ENCODE data around the gene RBFOX1. TPM values are rescaled to one million over a fixed set of nuclear protein-coding genes. Genes with fewer than 3 reads are reported as not detected.

RBFOX1 gene
- total RNA-seq, 1 experiment from 2014 or later: 0.07 TPM

DNA sequence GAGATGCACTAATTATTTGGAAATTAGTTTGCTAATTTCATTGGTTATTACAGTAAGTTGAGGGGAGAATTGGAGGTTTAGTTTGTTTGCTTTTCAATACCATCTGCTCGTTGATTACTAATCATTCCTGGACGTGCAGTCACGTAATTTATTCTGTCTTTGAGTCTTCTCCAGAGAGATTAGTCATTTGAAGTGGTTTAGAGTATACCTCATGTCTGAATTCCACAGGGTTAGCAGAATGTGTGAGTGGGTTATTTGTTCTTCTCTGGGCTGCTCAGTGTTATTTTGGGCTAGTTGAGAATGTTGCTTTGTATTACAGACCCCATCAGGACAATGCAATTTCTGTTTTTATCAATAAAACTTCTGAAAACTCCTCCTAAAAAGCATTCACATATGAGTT, 265.0 kb downstream of the RBFOX1 start:
- DNase-seq (ENCODE audit: low read depth): peak; percentile 5

DNA sequence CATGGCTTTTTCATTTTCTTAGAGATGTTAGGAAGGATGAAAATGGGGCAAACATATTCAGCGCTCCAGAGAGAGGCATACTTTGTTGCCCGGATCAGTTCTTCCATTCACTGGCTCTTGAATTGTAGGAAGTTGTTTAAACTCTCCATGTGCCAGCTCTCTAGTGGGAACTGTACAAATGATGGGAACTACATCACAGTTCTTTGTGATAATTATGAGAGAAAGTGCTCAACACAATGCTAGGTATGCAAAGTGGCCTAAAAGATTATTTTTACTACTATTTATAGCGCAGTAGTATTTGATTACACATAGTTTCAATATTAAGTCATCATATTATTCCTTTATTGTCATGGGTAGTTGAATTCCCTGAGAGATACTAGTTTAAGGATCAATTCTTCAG, 268.5 kb downstream of the RBFOX1 start:
- DNase-seq (ENCODE audit: low read depth): no peak

DNA sequence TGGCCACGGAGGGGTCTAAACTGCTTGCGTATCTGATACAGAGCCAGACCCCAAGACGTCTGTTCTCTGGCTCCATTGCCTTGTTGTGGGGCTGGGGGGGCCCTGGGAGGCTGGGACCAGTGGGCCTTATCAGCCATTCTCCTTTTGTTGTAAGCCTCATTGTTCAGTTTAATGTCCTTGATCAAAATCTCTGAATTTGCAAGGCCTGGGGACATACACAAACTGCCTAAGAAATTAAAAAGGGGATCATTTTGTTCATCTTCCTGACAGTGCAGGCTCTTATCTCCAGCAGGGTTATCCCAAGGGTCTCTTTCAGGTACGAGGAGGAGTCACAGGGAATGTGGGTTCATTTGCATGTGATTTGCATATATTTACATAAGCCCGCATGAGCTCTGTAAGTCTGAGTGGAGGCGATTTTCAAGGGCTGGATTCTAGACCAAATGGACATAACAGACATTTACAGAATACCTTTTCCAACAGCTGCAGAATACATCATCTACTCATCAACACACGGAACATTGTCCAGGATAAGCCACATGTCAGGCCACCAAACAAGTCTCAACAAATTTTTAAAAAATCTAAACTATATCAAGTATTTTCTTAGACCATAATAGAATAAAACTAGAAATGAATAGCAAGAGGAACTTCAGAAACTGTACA, 269.8 kb downstream of the RBFOX1 start:
- DNase-seq (ENCODE audit: low read depth): no peak

DNA sequence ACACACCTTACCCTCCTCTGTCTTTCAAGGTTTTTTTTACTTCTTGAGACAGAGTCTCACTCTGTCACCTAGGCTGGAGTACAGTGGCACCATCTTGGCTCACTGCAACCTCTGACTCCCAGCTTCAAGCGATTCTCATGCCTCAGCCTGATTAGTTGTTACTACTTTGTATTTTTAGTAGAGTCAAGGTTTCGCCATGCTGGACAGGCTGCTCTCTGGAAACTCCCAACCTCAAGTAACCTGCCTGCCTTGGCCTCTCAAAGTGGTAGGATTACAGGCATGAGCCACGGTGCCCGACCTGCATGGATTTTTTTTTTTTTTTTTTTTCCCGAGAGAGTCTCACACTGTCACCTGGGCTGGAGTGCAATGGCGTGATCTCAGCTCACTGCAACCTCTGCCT, 273.2 kb downstream of the RBFOX1 start:
- no peak for DNase-seq (ENCODE audit: low read depth)

DNA sequence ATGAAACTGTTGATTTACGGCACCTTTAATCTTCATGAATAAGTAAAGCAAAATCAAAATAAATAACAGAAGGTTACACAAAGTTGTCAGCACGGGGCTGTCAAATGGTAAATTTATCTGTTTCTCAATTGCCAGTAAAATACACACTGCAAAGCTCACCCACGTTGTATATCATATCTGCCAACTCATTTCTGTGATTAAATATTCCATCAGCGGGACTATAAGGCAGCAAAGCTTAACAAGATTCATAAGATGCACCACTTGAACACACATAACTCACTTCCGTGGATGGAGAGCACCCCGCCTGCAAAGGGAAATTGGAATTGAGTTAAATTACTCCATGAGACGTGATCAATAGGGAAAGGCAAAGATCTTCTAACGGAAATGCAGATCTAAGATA, 280.0 kb downstream of the RBFOX1 start:
- DNase-seq (ENCODE audit: low read depth): no peak

DNA sequence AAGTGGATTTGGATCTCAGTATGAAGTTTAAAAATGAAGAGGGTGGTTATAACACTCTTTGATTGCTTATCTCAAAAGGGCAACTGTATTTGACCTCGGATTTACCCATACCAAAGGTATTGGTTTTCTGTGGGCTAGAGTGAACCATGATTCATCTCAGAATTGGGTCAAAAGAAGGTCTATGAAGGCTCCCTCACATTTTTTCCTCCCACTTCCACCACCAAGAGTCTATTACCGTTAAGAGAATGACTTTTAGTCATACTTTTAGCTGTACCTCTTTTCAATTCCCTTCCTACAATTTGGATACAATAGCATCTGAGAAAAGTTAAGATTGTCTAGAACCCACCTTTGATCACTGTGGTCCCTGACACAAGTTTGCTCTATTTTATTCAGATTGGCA, 280.9 kb downstream of the RBFOX1 start:
- DNase-seq (ENCODE audit: low read depth): no peak

DNA sequence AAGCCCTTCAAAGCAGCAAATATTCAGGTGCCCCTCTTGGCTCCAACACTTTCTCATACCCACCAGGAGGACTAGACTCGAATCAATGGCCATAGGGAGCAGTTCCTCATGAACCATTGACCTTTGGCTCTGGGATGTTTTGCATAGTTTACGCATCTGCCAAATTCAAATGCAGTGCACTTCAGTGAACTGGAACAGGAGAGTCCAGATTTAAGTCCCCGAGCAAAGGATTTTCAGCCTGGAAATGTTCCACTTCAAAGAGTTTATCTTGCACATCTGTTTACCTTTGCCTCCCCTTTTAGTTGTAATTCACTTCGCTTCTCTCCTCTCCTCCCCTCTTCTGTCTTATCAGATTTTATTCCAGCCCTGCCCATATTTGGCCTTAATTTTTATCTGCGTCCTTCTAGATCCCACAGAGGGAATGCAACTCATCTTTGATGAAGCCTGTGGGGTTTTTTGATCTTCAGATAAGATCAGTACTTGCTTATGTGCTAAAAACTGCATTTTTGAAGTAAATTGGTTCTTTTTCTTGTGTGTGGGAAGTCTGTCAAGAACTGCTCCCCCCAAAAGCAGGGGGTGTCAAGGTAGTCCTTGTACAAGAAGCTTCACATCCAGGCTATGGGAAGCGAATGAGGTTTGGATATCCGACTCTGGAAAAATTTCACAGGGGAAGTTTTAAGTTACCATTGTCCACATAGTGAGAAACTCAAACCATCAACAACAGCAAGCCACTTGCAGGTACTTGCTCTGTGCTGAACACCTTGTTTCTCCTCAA, 281.6 kb downstream of the RBFOX1 start:
- no peak for DNase-seq (ENCODE audit: low read depth)

DNA sequence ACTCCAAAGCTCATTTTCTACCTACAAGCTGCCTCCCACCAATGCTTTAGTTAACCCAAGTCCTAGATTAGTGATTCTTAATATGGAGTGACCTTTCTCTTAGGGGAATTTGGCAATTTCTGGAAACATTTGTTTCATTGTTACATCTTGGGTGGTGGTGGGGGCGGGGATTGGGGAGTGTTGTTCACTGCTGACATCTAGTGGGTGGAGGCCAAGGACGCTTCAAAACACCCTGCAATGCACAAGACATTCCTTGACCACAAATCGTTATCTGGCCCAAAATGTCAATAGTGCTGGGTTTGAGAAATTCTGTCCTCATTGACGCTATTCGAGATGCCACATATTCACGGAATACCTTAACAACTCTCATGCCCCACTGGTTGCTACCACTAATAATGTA, 282.9 kb downstream of the RBFOX1 start:
- no peak for DNase-seq (ENCODE audit: low read depth)

DNA sequence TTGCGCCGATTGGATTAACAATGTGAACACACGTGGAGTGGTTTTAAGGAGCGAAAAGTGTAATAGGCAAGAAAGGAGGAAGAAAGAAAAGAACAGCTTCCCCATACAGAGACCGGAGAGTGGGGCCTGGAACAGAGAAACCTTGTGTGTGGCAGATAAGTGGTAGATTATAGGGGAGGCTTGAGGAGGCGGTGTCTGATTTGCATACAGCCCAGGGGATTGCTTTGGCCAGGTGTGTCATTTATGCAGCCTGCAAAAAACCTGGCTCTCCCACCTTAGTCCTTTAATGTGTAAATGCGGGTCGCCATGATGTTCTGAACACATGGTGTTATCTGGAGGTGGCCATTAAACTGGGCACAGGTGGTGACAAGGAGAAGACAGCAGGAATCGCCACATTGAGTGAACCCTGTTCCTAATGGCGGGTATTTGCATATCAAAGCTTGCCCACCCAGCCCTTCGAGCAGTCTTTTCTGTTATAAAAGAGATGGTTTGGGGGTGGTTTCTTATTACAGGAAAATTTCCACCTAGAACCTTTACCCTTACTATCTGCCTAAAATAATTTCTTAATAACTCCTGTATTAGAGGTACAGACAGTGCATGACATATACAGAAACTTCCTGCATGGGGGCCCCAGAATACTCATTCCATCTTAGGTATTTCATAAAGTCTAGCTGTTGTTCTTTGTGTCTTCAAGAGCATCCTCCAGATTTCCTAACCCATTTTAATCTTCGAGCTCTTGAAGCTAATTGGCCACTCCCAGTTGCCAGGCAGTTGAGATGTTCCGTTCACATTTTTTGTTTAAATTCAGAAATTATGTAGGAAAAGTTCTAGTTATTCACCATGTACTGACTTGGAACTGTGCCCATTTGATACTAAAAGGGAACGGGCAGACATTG, 292.5 kb downstream of the RBFOX1 start:
- no peak for DNase-seq (ENCODE audit: low read depth)

DNA sequence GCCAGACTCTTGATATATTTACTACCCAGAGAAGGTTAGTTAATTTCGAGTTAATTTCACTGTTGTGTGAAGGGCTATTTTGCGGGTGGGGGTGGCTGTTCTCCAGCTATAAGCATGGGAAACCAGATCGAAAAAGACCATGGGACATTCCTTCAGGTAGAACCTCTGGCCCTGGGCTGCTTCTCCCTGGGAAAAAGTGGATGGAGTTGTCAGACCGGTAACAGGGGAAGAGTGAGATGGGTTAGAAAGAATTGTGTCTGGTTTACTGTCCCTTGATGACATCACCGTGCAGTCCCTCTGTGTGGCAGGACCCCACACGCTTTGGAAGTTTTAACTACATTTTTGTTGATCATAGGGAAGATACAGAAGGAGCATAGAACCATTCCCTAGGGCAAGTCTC, 296.3 kb downstream of the RBFOX1 start:
- no peak for DNase-seq (ENCODE audit: low read depth)

DNA sequence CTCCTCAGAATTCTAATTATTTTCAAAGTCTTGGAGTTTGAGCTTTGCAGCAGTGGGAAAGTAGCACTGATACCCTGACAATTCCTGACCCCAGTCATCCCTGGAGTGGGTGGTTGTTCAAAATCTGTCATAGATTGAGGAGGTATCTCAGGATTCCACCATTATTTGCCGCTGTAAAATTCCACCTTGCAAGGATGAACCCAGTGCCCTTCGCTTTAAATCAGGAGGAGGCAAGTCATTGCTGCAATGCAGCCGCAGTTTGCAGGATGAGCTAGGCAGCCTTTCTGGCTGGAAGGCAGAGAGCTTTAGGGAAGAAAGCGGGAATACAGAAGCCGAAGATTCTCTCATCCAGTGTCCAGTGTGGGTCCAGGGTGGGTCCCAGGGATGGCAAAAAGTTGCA, 296.9 kb downstream of the RBFOX1 start:
- DNase-seq (ENCODE audit: low read depth): no peak

DNA sequence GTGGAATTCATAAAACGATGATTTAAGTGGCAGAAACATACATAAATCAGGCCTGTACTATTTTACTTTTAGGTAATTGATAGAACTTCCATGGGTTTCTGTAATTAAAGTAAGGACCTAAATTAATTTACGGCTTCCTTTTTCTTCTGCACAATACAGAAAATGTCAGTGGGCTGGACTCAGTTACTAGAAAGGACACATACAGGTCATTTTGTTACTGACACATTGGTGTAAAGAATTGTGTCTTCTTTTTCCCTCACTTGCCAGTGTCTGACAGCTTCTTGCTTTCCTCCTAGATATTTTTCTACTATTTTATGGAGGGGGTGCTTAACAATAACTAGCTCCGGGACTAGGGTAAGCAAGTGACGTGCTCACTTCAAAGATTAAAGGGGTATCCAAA, 304.8 kb downstream of the RBFOX1 start:
- no peak for DNase-seq (ENCODE audit: low read depth)

DNA sequence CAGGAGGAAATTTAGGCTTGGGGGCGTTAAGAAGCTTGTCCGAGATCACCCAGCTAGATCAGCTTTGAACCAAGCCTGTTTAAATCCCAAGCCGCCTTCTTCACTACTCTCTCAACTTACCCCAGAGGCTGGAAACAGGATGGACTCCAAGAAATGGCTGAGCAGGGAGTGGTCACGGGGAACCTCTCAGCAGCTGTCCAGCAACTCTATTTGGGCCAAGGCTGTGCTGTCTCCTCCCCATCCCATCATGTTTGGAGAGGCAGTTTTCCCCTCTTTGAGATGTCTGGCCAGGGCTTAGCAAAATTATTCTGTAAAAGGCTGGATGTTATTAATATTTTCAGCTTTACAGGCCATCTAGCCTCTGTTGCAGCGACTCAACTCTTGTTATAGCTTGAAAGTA, 305.7 kb downstream of the RBFOX1 start:
- no peak for DNase-seq (ENCODE audit: low read depth)

DNA sequence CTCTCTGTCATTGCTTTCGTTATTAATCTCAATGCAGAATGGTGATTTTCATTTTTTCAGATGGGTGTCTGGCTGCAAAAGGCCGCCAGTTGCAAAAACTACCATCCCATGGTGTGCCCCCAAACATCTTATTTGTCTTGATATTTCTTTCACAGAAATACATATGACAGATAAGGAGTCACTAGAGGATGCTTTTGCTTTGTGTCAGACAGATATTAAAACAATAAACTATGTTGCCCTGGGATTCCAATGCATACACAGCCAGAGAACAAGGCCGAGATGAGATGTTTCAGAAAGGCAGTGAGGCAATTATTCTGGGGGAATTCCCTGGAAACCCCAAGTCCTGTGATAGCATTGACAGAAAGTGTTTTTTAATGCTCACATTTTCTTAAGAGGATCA, 307.7 kb downstream of the RBFOX1 start:
- no peak for DNase-seq (ENCODE audit: low read depth)

DNA sequence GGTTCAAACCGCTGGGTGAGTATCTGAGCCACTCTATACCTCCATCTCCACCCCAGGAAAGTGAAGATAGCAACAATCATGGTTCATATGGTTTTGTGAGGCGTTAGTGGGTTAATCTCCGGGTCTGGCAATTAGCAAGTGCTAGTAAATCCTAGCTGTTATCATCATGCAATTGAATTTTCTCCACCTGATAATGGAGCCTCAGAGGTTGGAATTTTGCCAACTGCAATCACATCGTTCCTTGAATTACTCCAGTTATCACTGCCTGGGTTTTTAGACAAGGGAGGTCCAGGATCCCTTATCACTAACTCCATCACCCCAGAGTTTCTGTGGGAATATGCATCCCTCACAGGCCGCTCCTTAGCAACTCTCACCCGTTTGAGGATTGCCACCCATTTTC, 311.5 kb downstream of the RBFOX1 start:
- no peak for DNase-seq (ENCODE audit: low read depth)

DNA sequence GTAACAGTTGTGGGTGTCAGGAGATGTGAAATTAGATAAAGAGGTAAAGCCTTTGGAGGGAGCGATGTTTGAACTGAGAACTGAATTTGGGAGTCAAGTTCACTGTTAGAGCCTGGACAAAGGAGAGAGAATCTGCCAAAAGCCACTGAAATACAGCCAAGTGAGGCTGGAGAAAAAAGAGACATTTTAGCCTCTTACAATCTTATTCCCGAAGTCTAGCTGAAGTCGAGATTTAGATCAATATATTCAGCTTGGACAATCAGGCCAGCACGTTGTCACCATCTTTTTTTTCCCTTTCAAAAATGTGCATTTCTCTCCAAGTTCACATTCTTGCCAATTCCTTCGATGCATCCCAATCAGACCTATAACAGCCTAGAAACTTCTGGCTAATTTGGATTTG, 312.2 kb downstream of the RBFOX1 start:
- no peak for DNase-seq (ENCODE audit: low read depth)

DNA sequence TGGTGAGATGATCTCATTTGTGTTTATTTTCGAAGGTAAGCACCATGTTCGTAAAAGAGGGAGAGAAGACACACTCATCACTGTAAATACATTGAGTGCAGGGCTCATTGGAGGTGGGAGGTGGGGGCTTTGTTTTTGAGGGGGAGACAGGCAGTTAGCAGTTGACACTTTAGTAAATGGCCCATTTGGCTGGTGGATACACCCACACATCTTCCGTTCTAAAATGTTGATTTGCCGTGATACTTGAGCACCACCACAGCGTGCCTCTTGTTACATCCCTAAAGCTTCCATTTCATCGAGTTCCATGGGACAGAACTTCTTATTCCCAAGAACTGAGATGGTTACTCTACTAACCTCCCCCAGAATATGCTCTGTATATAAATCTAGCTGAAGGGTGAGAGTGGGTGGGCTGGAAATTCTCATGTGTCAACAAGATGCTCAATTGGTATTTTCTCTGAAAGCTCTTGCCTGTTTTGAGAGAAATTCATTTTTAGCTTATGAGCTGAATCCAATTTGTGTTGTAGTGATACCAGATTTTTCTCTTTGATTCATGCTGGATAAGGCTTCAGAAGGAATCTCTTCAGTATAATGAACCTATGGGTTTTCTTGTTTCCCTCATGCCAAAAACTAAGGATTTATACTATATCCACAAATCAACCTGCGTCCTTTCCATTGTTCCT, 314.3 kb downstream of the RBFOX1 start:
- DNase-seq (ENCODE audit: low read depth): no peak

DNA sequence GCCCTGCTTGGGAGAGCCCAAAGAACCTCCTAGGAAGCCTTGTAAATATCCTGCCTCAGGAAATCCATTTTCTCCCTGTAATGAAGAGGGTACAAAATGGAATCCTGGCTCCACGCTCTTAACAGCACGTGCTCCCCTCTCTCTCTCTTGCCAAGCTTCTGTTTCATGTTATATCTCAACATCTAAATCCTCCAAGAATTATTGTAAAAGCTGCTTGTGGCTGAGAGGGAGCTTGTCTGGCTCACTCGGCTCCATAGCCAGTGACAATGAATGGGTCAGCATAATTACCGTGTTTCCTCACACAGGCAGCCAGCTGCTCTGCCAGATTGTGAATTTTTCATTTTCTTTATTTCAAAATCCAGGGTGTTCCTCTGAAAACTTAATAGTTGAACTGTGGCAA, 317.8 kb downstream of the RBFOX1 start:
- DNase-seq (ENCODE audit: low read depth): no peak

DNA sequence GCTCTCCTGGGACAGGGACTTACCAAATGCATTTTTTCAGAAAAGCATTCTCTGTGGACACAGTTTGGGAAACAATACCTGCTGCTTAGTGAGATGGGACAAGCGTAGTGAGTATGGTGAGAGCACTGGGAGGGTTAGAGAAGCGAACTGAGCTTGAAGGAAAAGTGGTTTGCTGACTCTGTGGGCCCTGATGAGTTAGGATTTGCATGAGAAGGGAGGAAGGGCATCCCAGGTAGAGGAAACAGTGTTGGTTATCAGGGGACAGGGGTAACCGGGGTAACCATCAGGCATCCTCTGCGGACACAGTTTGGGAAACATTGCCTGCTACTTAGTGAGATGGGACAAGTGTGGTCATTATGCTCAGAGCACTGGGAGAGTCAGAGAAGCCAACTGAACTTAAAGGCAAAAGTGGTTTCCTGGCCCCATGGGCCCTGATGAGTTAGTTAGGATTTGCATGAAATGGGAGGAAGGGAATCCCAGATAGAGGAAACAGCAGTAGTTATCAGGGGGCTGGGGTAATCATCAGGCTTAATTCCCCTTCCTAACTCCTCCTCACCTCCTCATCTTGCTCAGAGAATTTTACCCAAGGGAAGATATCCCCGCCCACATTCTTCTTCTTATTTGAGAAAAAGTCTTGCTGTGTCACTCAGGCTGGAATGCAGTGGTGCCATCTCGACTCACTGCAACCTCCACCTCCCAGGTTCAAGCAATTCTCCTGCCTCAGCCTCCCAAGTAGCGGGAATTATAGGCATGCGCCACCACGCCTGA, 319.3 kb downstream of the RBFOX1 start:
- DNase-seq (ENCODE audit: low read depth): no peak

DNA sequence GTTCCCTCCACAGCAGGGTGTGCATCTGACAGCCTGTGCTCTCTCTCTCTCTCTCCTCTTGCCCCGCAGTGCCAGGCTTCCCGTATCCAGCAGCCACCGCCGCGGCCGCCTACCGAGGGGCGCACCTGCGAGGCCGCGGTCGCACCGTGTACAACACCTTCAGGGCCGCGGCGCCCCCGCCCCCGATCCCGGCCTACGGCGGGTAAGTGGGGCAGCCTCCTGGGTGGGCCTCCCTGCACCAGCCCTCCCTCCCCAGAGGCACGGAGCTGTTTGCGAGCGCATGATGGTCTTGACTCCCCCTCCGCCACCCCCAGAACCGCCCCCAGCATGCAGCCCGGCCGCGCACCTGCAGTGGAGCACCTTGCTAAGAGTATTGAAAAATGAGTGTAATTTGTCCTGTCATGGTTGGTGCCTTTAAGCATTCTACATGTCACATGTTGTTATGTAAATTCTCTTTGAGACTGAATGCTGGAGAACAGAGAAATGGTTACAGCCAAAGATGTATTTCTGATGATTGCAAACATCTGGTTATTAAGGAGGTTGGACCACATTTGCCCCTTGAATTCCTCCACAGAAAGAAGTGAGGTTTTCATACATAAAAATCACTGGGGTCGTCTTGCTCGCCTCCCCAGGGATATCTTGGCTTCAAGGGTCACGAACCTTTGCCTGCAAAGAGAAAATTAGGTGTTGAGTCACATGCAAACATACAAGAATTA, 321.3 kb downstream of the RBFOX1 start:
- DNase-seq (ENCODE audit: low read depth): no peak

DNA sequence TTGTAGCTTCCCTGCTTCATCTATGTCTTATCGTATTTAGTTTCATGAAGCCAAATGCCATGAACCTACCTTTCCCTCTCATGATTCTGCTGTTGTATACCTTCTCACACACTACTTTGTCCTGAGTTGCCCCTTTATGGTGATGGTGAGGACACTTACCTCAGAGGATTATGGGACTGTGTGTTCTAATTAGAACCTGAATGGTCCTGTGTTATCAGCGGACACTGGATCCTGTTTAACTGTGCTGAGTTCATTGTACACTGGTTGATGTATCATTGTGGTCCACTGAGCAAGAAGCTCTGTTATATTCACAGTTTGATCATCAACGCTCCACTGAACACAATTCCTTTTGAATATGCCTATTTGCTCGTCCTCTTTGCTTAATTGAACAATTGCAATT, 343.0 kb downstream of the RBFOX1 start:
- no peak for DNase-seq (ENCODE audit: low read depth)
